GM12891 (cell line): ENCODE results near the gene DVL1.

Source experiments
- DNase-seq: peaks from one replicate; pipeline ENCODE4 v3.0.0; 2011; ENCODE audit warnings: low spot score; ENCODE audit not compliant: insufficient read length
- FAIRE-seq: peaks from 2 replicates; lab custom pipeline; 2011; peaks lifted over from hg19 to GRCh38; lab: Jason Lieb, UNC
- PAX5 ChIP-seq: IDR thresholded peaks from 2 replicates; pipeline ENCODE4 v1.6.1; 2011; ENCODE audit warnings: low read length, moderate library complexity, mild to moderate bottlenecking; ENCODE audit not compliant: insufficient read depth, severe bottlenecking
- POLR2A ChIP-seq: IDR thresholded peaks from 2 replicates; pipeline ENCODE4 v1.6.1; 2011; ENCODE audit warnings: low read depth, low read length, control low read depth
- POLR2AphosphoS5 ChIP-seq: IDR thresholded peaks from 2 replicates; pipeline ENCODE4 v1.6.1; 2011; ENCODE audit warnings: low read depth, low read length, control low read depth
- POU2F2 ChIP-seq: IDR thresholded peaks from 2 replicates; pipeline ENCODE4 v1.6.1; 2011; ENCODE audit warnings: low read depth, mild to moderate bottlenecking, control low read depth, low read length, moderate library complexity
- SPI1 ChIP-seq: IDR thresholded peaks from 2 replicates; pipeline ENCODE4 v1.6.1; 2011; ENCODE audit warnings: low read depth, low read length, control low read depth
- TAF1 ChIP-seq: IDR thresholded peaks from 2 replicates; pipeline ENCODE4 v1.6.1; 2011; ENCODE audit warnings: low read depth, low read length, control low read depth

DVL1 gene

DNA sequence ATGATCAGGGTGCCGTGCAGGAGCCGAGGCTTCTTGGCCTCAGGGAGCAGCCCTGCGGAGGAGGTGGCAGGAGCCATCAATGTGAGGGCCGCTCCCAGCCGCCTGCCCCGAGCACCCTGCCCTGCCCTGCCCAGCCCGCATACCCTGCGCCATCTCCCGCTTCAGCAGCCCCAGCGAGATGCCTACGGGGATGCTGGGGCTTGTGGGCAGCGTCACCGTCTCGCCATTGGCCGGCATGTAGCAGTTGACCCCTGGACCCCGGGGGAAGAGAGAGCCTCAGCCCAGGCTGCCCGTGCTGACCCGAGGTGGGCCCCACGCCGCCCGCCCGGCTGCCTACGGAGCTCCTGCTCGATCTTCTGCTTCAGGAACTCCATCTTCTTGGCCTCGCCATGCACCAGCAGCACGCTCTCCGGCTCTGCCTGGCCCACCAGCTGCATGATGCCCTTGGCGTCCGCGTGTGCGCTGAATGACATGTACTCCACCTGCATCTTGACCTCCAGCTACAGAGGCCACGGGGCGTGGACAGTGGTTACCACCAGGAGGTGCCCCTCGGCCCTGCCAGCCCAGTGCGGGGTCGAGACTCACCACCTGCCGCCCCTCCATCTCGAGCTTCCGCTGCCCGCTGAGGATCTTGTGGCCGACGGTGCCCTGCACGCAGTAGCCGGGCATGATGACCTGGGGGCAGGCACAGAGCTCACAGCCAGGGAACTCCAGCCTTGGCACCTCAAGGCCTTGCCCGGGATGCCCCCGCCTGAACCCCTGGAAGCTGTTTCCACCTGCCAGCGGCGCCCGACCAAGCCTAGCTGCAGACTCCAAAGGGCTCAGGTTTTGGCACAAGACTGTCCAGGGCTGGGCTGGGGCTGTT is 36.5 kb downstream of the DVL1 start:
- TF ChIP-seq POU2F2 = no peak
- TF ChIP-seq TAF1 = no peak
- TF ChIP-seq POLR2AphosphoS5 = no peak; the same call in 1 of the 2 replicates
- TF ChIP-seq PAX5 = no peak
- TF ChIP-seq POLR2A = no peak
- TF ChIP-seq SPI1 = no peak
- no peak for DNase-seq
- FAIRE-seq = no peak

DNA sequence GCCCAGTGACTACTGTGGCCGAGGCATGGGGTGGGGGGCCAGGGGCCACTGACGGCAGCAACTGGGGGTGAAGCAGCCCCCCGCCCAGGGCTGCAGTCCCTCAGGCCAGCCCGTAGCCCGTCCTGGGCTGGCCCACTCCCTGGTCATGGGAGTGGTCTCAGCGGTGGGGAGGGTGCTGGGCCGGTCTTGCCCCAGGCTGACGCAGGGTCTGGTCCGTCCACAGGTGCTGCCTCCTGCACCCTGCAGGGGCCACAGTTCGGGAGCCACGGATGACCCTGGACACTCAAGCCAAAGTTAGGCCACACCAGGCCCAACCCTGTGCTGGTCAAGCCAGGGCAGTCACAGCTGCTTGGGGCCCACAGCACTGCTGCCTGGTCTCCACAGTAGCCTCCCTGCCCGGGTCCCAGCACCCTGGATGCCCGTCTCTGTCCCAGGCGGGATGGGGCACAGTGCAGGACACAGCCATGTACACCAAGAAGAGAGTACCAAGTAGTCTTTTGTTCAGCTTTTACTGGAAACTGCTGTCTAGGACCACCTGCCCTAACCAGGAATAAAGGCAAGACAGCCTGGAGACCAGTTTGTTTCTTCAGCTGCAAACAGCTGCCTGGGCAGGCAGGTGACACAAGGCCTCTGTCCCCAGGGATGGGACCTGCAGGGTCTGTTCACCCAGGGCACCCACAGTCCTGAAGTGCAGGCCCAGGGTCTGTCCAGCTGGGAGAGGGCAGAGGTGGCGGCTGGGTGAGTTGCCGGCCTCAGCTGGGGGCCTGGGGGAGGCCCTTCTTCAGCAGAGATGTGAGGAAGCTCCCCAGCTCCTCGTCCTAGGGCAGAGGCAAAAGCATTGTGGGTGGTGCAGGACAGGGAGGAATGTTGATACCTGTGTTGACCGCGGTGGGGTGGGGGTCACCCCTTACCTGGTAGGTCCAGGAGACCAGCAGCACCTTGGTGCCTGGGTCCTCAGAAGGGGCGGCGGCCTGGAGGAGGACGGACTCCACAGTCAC is 37.8 kb downstream of the DVL1 start:
- DNase-seq (no peak), FAIRE-seq (no peak)
- peak; percentile 46; the same call in 1 of the 2 replicates for TF ChIP-seq POLR2AphosphoS5
- no peak for TF ChIP-seq POU2F2

DNA sequence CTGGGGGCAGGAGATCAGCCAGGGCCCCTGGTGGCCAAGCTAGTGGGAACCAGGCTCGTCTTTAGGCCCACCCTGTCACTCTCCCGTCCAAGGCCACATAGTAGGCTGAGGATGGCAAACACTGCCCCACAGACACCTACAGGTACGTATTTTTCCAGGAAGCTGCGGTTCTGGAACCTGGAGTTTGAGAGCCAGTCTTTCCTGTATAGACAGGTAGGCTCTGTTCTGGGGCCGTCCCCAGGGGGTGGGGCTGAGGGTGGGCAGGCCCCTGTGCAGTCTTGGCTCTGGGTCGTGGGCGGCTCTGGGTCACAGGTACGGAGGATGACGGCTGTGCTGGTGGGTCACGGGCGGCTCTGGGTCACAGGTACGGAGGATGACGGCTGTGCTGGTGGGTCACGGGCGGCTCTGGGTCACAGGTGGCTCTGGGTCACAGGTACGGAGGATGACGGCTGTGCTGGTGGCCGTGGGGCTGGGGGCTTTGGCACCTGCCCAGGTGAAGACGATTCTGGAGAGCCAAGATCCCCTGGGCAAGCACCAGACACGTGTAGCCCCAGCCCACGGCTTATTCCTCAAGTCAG is 38.7 kb downstream of the DVL1 start:
- no peak for DNase-seq
- no peak for TF ChIP-seq SPI1
- TF ChIP-seq POLR2AphosphoS5 = no peak
- TF ChIP-seq POU2F2 = no peak
- no peak; the same call in 1 of the 2 replicates for TF ChIP-seq POLR2A
- TF ChIP-seq TAF1 = no peak
- TF ChIP-seq PAX5 = no peak
- no peak for FAIRE-seq

DNA sequence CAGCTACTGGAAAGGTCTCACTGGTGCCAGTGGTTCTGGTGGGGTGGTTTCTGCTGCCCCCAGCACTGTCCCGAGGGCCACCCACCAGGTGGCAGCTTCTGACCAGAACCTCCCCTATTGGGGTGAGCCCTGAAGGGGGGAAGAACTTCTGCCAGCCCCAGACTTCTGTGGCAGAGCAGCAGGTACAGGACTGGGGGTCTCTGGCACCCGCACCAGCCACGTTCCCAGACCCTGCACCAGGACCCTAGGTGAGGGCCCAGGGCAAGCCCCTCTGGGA is 39.2 kb downstream of the DVL1 start:
- FAIRE-seq (no peak), DNase-seq (no peak)
- TF ChIP-seq TAF1 = no peak
- TF ChIP-seq POLR2A = no peak
- no peak for TF ChIP-seq POU2F2
- TF ChIP-seq POLR2AphosphoS5 = 0 out of 2 replicates have a peak, but pooled peaks have one; percentile 6
- TF ChIP-seq SPI1 = no peak
- no peak for TF ChIP-seq PAX5

DNA sequence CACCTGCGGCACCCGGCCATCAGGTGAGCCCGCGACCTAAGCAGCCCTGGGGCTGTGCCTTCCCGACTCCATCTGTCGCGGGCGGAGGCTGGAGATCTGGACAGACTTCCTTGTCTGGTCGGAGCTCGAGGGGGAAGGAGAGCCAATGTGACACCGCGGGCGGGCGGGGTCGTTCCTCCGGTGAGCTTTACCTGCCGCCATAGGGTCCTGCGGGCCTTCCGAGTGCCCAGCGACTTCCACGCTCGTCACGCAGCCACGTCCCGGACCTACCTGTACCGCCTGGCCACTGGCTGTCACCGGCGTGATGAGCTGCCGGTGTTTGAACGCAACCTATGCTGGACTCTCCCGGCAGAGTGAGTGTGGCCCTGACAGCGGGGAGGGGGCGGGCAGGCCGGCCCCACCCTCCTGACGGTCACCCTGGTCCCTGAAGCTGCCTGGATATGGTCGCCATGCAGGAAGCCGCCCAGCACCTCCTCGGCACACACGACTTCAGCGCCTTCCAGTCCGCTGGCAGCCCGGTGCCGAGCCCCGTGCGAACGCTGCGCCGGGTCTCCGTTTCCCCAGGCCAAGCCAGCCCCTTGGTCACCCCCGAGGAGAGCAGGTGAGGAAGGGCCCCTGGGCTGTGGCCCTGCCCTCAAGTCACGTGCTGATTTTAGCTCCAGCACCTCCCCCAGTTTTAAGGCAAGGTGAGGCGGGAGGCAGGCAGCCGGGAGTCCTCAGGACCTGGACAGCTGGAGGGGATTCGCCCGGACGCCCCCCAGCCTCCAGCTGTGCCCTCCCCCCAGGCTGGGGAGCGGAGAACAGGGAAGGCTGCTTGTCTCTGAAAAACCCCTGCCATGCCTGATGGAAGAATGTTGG is 39.7 kb downstream of the DVL1 start:
- TF ChIP-seq POU2F2 (no peak), POLR2AphosphoS5 (peak; percentile 8; the same call in 1 of the 2 replicates)
- FAIRE-seq (no peak), DNase-seq (no peak)

DNA sequence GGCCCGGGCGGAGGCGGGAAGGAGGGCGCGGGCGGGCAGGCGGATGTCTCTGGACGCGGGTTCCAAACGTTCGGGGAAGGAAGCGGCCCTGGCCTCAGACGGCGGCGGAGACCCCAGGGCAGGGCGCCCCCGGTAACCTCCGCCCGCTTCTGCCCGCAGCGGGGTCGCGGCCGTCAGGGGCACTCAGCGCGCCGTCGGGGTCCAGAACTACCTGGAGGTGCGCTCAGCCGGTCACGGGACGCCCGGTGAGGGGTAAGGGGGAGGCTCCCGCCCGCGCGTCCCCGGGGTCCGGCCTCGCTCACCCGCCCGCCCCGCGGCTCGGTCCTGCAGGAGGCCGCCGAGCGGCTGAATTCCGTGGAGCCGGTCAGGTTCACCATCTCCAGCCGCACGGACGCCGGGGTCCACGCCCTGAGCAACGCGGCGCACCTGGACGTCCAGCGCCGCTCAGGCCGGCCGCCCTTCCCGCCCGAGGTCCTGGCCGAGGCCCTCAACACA is 40.4 kb downstream of the DVL1 start:
- TF ChIP-seq SPI1 = no peak
- no peak for TF ChIP-seq POLR2A
- no peak for TF ChIP-seq TAF1
- no peak for TF ChIP-seq POLR2AphosphoS5
- TF ChIP-seq PAX5 = no peak
- TF ChIP-seq POU2F2 = no peak
- FAIRE-seq = no peak
- DNase-seq = no peak

DNA sequence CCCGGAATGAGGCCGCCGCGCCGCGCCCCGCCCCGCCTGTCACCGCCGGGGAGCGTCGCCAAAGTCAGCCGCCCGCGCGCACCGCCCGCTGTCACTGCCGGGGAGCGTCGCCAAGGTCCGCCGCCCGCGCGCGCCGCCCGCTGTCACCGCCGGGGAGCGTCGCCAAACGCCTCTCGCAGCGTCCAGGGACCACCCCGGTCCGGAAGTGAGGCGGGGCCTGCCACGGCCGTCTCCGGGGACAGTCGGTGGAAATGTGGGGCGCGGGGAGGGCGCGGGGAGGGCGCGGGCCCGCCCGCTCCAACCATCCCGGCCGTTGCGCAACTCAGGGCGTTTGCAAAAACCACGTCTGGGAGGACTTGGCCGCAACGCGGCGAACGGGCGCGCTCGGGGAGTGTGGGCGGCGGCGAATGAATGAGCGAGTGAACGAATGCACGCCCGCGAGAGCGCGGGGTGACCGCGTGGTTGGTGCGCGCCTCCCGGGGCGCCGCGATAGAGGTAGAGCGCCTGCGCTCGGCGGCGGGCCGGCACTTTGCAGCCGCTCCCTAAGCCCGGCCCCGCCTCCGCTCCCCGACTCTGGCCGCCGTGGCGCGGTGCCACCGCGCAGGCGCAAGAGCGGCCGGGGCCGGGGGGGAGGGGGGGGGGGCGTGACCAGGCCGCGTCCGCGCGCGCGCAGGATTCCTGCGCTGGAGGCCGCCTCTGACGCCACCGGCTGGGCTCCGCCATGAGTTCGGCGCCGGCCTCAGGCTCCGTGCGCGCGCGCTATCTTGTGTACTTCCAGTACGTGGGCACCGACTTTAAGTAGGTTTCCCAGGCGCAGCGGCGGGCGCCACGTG is 41.1 kb downstream of the DVL1 start, which contains the start of the genes ACAP3 and PUSL1:
Gene ACAP3, minus strand, starts transcription at position 8 of the 833 bp plus-strand sequence. CDS start 115 bp downstream, outside the sequence.
Gene PUSL1, plus strand, starts transcription at position 675 of the 833 bp plus-strand sequence. Its CDS starts 47 bp downstream, at position 722.
- no peak; the same call in 1 of the 2 replicates for TF ChIP-seq POLR2AphosphoS5
- TF ChIP-seq PAX5 = peak; percentile 72
- DNase-seq = peak; percentile 99
- FAIRE-seq = peak; percentile 99

DNA sequence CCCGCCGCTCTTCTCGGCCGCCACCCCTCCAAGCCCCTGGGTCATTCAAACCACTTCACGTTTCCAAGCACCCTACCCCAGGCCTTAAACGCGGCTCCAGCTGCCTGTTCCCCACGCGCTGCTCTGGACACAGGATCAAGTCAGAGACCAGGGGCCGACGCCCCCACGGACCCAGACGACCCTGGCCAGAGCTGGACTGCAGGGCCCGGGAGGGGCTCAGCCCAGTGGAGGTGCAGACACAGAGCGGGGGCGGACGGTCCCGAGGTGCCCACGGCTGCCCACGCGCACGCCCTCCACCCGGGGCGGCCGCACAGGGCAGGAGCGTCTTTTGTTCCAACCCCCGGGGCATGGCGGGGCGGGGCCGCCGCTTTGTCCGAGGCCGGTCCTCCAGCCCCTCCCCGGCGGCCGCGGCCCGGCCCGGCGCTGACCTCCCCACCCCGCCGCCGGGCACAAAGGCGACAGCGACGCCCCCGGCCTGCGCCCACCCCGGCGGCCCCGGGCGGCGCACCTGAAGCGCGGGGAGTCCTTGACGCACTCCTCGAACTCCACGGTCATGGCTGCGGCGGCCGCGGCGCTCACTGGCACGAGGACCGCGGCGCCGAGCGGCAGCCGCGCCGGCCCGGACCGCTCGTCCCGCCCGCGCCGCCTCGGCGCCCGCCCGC is 41.8 kb downstream of the DVL1 start:
- FAIRE-seq = peak; percentile 59
- TF ChIP-seq PAX5 (no peak), POU2F2 (no peak), SPI1 (no peak), TAF1 (no peak), POLR2A (no peak), POLR2AphosphoS5 (no peak)
- no peak for DNase-seq
